T1000 (cell line): Measurements from ENCODE around the gene SPRR1A.

Experiments
- DNase-seq: peaks from one replicate; lab custom pipeline; 2025; ENCODE audit warnings: mixed read lengths; lab: John Stamatoyannopoulos, UW

The SPRR1A gene

GRCh38 chr1:153028766-153029165 is 44.9 kb downstream of the SPRR1A start:
- DNase-seq = no peak

- DNase-seq = no peak
Observed at GRCh38 chr1:153030895-153031294, 47.0 kb downstream of the SPRR1A start, which contains the start of gene SPRR1B. SPRR1B (plus strand) TSS chr1:153031203; CDS start chr1:153032346, 1,143 bp downstream.

GRCh38 chr1:153032073-153032472 is 48.2 kb downstream of the SPRR1A start:
- no peak for DNase-seq

GRCh38 chr1:153032677-153033308 is 48.9 kb downstream of the SPRR1A start:
- no peak for DNase-seq

- DNase-seq = no peak
Observed at GRCh38 chr1:153035211-153035610, 51.3 kb downstream of the SPRR1A start.
